GM18499 (cell line): ENCODE data around the gene MINK1.
"Not testable (repeated sequence)": the region's sequence is repeated elsewhere in the genome, so short reads cannot be mapped to it uniquely, and the experiment has no call there.

Experiments used
- ATAC-seq: cut with Tn5 transposase; IDR thresholded peaks from one replicate; pipeline ENCODE4 v1.9.1; 2021; ENCODE audit warnings: moderate number of reproducible peaks; ENCODE audit not compliant: insufficient read depth, unreplicated experiment

The MINK1 gene

DNA sequence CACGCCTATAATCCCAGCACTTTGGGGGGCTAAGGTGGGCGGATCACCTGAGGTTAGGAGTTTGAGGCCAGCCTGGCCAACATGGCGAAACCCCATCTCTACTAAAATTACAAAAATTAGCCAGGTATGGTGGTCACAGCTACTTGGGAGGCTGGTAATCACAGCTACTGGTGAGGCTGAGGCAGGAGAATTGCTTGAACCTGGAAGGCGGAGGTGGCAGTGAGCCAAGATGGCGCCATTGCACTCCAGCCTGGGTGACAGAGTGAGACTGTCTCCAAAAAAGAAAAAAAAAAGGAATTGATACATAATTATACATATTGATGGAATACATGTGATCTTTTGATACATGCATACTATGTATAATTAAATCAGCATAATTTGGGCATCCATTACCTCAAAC, 34.4 kb downstream of the MINK1 start:
- not testable (repeated sequence) for ATAC-seq

DNA sequence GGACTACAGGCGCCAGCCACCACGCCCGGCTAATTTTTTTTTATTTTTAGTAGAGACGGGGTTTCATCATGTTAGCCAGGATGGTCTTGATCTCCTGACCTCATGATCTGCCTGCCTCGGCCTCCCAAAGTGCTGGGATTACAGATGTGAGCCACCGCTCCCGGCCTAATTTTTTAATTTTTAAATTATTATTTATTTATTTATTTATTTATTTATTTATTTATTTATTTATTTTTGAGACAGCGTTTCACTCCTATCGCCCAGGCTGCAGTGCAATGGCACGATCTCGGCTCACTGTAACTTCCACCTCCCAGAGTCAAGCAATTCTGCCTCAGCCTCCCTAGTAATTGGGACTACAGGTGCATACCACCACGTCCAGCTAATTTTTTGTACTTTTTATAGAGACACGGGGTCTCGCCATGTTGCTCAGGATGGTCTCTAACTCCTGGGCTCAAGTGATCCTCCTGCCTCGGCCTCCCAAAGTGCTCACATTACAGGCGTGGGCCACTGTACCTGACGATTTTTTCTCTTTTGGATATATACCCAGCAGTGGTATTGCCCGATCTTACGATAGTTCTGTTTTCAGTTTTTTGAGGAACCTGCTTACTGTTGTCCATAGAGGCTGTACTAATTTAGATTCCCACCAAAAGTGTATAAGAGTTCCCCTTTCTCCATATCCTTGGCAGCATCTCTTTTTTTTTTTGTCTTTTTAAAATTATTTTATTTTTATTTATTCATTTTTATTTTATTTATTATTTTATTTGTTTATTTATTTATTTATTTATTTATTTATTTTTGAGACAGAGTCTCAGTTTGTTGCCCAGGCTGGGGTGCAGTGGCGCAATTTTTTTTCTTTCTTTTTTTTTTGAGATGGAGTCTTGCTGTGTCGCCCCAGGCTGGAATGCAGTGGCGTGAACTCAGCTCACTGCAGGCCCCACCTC, 36.2 kb downstream of the MINK1 start:
- ATAC-seq: not testable (repeated sequence)

DNA sequence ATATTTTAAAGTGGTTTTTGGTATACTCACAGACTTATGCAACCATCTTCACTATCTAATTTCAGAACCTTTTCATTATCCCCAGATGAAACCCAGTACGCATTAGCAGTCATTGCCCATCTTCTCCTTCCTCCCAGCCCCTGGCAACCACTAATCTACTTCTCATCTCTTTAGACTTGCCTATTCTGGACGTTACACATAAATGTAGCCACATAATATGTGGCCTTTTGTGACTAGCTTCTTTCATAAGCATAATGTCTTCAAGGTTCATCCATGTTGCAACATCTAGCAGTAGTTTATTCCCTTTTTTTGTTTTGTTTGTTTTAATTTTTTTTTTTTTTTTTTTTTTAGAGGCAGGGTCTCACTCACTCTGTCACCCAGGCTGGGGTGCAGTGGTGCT, 37.7 kb downstream of the MINK1 start:
- ATAC-seq: no peak

DNA sequence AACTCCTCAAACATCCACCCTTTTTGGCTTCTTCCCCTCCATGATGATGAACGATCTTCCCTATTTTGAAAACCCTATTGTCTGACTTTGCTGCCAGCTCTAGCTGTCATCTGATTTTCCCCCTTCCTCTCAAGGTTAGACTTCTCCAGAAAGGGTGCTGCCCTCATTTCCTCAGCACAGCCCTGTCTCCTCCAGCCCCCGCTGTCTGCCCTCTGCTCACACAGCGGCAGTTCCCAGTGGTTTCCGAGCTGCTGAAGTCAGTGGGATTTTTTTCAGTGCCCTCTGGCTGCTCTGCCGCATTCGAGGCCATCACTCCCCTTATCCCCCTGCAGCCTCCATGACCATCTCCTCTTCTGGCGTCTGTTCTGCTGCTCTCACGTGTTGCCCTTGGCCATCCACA, 39.6 kb downstream of the MINK1 start:
- no peak for ATAC-seq

DNA sequence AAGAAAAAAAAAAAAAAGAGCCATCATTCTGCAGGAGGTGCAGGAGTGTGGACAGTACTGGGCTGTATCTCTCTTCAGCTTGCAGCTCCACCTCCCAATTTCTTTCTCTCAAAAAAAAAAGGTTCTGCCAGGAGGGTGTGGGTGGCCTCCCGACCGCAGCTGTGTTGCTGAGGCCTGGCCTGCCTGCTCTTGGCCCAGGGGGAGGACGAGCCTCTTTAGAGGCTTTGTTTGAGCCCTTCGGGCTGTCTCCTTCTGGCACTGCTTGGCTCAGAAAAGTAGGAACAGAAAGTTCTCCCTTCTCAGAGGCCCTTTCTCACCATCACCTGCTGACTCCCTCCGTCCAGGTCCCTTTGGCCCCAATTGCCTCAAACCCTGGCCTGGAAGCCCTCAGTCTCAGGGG, 43.9 kb downstream of the MINK1 start:
- no peak for ATAC-seq

DNA sequence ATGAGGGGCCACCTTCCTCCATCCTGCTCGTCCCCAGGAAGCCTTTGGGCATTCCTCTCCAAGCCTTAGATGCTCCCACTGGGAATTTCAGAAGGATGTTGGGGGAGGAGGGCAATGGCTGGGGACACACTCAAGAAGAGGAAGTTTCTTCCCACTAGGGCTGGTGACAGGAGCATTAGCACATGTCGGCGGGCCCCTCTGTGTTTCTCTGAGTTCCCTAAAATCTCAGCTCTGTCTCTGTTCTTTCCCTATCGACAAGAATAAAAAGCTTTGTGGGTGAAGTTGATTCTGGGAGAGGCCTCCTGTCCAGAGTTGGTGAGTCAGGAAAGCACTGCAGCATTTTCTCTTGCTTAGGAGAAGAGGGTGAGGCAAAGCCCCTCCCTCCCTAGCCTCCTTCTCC, 46.5 kb downstream of the MINK1 start:
- no peak for ATAC-seq

DNA sequence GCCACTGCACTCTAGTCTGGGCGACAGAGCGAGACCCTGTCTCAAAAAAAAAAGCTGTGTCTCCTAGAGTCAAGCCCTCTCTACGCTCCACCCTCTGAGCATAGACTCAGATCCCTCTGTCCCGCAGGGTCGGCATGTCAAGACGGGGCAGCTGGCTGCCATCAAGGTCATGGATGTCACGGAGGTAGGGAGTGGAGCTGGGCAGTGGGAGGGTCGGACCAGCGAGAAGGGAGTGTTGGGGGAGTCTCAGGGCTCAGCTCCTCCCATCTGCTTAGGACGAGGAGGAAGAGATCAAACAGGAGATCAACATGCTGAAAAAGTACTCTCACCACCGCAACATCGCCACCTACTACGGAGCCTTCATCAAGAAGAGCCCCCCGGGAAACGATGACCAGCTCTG, 47.7 kb downstream of the MINK1 start:
- ATAC-seq: no peak

DNA sequence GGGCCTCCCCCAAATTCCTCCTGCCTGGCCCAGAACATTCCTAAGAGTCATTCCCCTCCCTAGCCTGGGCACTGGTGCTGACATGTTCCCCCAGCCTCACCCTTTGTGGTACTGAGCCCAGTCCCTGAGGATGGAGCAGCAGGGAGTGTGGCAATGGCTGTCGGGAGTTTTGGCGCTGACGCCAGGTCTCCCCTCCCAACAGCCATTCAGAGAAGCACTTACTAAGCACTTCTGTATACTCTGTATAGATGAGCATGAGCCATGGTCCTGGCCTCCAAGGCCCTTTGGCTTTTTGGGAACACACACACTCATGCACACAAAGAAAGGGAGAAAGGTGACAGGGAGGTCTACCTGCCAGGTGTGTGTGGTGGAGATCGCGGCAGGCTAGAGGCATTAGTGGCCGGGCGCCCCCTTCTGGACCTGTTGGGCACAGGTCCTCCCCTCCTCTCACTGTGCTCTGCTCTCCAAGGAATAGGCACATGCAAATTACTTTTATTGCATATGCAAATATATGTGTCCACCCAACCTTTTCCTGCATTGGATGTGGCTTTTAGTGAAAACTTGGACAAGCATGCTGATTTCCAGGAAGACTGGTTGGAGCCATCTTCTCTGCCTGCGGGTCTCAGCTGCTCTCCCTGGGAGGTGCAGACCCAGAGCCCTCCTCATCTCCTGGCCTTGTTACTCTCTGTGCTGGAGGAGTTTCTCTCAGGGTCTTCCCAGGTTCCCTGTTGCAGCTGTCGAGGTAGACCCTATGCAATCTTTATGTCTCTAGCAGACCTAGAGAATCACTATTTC, 48.8 kb downstream of the MINK1 start:
- ATAC-seq: no peak

DNA sequence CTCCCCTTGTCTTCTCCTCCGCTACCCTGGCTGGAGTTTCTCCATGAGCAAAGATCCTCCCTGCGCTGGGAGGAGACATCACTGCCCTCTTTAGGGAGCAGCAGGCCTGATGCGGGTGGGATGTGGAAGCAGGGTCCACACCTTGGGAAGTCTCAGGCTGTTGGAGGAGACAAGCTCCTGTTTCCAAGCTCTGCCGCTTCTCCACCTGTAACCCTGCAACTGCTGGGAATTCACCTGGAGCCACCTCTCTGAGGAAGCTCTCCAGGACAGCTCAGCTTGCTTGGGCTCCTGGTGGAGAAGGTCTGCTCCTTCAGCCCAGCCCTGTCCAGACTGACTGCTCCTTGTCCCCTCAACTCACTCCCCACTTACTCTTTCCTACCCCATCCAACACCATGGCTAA, 51.3 kb downstream of the MINK1 start:
- no peak for ATAC-seq

DNA sequence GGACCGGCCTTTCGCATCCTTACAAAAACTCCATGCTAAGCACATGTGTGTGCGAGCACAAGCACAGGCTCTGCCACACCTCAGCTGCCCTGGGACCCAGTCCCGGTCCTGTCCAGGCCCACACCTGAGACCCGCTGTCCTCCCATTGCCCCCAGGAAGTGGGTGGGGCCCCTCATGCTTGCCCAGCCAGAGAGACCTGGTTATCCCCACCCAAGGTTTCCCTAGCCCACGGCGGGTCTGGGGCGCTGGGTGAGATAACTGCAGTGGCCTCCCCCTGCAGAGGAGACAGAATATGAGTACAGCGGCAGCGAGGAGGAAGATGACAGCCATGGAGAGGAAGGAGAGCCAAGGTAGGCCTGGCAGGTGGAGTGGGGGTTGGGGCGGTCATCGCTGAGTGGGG, 53.7 kb downstream of the MINK1 start:
- no peak for ATAC-seq

DNA sequence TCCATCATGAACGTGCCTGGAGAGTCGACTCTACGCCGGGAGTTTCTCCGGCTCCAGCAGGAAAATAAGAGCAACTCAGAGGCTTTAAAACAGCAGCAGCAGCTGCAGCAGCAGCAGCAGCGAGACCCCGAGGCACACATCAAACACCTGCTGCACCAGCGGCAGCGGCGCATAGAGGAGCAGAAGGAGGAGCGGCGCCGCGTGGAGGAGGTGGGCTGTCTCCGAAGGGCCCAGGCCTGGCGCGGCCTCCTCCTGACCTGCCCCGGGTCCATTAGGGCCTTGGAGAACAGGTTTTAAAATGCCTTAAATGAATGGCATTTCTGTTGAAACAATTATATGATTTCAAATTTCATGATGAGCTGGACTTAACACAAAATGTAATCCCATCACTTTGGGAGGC, 54.4 kb downstream of the MINK1 start:
- ATAC-seq: no peak

DNA sequence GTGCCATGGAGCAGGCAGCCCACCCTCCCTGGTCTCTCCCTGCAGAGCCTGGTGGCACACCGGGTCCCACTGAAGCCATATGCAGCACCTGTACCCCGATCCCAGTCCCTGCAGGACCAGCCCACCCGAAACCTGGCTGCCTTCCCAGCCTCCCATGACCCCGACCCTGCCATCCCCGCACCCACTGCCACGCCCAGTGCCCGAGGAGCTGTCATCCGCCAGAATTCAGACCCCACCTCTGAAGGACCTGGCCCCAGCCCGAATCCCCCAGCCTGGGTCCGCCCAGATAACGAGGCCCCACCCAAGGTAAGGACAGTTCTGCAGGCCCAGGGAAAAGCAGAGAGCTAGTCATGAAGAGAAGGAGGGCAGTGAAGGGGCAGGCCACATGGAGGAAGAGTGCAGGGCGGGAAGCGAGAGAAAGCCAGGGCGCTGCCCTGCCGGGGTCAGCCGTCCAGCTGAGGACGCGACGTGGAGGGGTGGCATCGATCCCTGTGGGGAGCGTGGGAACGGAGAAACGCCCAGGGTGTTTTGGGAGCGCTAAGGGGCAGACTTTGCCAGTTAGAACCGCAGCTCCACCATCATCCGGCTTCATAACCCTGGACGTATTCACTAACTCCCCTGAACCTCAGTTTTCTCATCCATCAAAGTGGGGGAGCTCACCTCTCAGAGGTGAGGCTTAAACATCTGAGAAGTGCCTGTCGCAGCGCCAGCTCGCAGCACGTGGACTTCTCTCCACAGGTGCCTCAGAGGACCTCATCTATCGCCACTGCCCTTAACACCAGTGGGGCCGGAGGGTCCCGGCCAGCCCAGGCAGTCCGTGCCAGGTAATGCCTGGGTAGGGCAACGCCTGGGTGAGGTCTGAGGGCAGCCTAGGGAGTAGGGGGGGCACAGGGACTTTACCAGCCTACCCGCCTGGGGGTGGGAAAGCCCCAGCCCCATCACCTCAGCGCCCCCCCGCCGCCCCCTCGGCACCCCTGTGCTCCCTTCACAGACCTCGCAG, 58.6 kb downstream of the MINK1 start:
- no peak for ATAC-seq

DNA sequence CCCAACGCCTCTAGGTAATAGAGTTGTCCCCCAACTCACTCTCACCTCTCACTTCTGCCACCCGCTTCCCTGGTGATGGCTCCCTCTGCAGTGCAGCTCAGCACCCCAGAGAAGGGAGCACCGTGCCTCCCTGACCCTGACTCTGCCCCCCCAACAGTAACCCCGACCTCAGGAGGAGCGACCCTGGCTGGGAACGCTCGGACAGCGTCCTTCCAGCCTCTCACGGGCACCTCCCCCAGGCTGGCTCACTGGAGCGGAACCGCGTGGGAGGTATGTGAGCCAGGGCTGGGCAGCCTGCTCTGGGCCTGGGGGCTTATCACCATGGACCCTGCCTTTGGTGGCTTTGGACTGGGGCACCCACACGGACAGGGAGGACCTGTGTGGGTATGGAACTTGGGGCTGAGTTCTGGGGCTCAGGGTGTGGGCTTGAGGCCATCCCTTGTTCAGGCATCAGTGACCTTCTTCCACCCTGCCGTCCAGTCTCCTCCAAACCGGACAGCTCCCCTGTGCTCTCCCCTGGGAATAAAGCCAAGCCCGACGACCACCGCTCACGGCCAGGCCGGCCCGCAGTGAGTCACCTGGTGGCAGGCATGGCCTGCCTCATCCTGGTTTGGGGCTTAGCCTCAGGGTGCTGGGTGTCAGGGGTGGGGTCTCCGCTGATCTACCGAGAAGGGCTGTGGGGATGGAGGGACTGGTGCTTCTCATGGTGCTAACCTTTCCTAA, 59.5 kb downstream of the MINK1 start:
- ATAC-seq: no peak

DNA sequence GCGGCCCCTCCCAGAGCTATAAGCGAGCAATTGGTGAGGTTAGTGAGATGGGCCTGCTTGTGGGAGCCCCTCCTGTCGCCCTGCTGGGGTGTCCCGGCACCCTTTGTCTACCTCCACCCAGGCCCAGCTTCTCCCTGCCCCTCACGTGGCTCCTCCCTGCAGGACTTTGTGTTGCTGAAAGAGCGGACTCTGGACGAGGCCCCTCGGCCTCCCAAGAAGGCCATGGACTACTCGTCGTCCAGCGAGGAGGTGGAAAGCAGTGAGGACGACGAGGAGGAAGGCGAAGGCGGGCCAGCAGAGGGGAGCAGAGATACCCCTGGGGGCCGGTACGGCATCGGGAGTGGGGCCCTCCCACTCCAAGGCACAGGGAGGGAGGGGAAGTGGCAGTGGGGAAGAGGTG, 60.1 kb downstream of the MINK1 start:
- ATAC-seq: no peak

DNA sequence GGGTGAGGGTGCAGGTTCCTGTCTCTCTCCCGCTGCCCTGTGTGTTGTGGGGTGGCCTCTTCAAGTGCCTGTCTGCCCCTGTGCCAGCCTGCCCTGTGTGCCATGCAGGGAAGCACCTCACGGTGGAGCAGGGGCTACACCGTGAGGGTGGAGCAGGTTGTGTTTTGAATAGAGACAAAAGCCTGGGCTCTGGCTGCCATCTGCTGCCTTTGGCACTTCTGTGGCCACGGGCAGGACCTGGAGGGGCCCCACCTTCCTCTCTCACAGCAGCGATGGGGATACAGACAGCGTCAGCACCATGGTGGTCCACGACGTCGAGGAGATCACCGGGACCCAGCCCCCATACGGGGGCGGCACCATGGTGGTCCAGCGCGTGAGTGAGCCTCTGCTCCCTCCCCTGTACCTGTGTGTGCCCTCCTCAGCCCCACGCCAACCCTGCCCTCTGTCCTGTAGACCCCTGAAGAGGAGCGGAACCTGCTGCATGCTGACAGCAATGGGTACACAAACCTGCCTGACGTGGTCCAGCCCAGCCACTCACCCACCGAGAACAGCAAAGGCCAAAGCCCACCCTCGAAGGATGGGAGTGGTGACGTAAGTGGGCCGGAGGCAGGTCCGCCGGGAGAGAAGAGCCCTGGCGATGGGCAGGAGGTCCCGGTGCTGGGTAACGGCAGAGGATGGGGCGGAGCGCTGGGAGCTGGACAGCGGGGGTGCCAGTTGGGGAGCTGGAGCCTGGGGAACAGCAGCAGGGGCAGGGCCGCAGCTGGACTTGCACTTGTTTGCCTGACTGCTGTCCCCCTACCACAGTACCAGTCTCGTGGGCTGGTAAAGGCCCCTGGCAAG, 60.8 kb downstream of the MINK1 start:
- ATAC-seq: no peak

DNA sequence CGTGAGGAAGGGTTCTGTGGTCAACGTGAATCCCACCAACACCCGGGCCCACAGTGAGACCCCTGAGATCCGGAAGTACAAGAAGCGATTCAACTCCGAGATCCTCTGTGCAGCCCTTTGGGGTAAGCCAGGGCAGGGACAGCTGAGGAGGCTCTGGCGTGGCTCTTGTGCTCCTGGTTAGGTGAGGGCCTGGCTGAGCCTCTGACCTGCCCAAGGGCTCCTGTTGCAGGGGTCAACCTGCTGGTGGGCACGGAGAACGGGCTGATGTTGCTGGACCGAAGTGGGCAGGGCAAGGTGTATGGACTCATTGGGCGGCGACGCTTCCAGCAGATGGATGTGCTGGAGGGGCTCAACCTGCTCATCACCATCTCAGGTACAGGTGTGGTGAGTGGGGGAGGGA, 62.0 kb downstream of the MINK1 start:
- ATAC-seq: no peak

DNA sequence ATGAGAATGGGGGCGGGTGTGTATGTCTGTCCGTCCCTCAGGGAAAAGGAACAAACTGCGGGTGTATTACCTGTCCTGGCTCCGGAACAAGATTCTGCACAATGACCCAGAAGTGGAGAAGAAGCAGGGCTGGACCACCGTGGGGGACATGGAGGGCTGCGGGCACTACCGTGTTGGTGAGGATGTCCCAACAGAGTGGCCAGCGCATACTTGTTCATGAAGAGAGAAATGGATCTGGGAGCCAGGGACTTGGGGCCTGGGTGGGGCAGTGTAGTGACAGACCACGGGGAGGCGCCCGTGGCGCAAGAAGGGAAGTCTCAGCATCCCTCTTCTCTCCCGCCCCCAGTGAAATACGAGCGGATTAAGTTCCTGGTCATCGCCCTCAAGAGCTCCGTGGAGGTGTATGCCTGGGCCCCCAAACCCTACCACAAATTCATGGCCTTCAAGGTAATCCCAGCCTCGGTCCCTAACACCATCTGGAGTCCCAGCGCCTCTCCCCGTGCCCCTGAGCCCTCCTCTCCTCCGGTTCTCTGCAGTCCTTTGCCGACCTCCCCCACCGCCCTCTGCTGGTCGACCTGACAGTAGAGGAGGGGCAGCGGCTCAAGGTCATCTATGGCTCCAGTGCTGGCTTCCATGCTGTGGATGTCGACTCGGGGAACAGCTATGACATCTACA, 62.7 kb downstream of the MINK1 start:
- no peak for ATAC-seq
